Neural progenitor cell (in vitro differentiated cells): ENCODE data around the gene CD164. TPM values are rescaled to one million over a fixed set of nuclear protein-coding genes. Genes with fewer than 3 reads are reported as not detected.

Experiments
- DNase-seq: peaks from one replicate; pipeline ENCODE4 v3.0.0-alpha.2; 2016; ENCODE audit warnings: low spot score
- H2AFZ ChIP-seq: fragments of 200-600 bp; sonication (generic); replicated peaks from 2 replicates; pipeline ENCODE4 v1.6.1; 2016; ENCODE audit warnings: antibody characterized with exemption
- H3F3A ChIP-seq: fragments of 200-600 bp; sonication (generic); 2 replicates; pipeline ENCODE4 v1.6.1; 2016; ENCODE audit warnings: antibody characterized with exemption, low read depth
- H3K27ac ChIP-seq: fragments of 200-600 bp; sonication (generic); 2 replicates; pipeline ENCODE4 v1.5.1; 2016; ENCODE audit warnings: mild to moderate bottlenecking
- H3K27me3 ChIP-seq: fragments of 200-600 bp; sonication (generic); 2 replicates; pipeline ENCODE4 v1.6.1; 2016; ENCODE audit warnings: mild to moderate bottlenecking, moderate library complexity
- H3K36me3 ChIP-seq: fragments of 200-600 bp; sonication (generic); 2 replicates; pipeline ENCODE4 v1.5.1; 2016
- H3K4me1 ChIP-seq: fragments of 200-600 bp; sonication (generic); 2 replicates; pipeline ENCODE4 v1.6.1; 2016; ENCODE audit warnings: mixed run types
- H3K4me2 ChIP-seq: fragments of 200-600 bp; sonication (generic); 2 replicates; pipeline ENCODE4 v1.6.1; 2016
- H3K4me3 ChIP-seq: fragments of 200-600 bp; sonication (generic); 2 replicates; pipeline ENCODE4 v1.5.1; 2016
- H3K79me2 ChIP-seq: fragments of 200-600 bp; sonication (generic); 2 replicates; pipeline ENCODE4 v1.6.1; 2016; ENCODE audit warnings: low read depth
- H3K9ac ChIP-seq: fragments of 200-600 bp; sonication (generic); 2 replicates; pipeline ENCODE4 v1.6.1; 2016
- H3K9me3 ChIP-seq: fragments of 200-600 bp; sonication (generic); 2 replicates; pipeline ENCODE4 v1.5.1; 2016; ENCODE audit warnings: low read depth
- H4K20me1 ChIP-seq: fragments of 200-600 bp; sonication (generic); 2 replicates; pipeline ENCODE4 v1.6.1; 2016; ENCODE audit warnings: low read depth
- H3K27ac Mint-ChIP-seq: 3 replicates; pipeline ENCODE4 v1.8.0; 2021; ENCODE audit warnings: mixed read lengths
- H3K27me3 Mint-ChIP-seq: 2 replicates; pipeline ENCODE4 v1.8.0; 2022; ENCODE audit warnings: low read depth, mild to moderate bottlenecking, inconsistent platforms, moderate library complexity, mixed read lengths; ENCODE audit not compliant: insufficient read depth
- H3K36me3 Mint-ChIP-seq: 3 replicates; pipeline ENCODE4 v1.8.0; 2021; ENCODE audit warnings: mixed read lengths
- H3K4me1 Mint-ChIP-seq: 3 replicates; pipeline ENCODE4 v1.8.0; 2021; ENCODE audit warnings: mixed read lengths
- H3K4me3 Mint-ChIP-seq: 3 replicates; pipeline ENCODE4 v1.8.0; 2021; ENCODE audit warnings: mild to moderate bottlenecking, moderate library complexity, mixed read lengths
- H3K9me3 Mint-ChIP-seq: 3 replicates; pipeline ENCODE4 v1.8.0; 2020; ENCODE audit warnings: mixed read lengths
- CTCF ChIP-seq: fragments of 200-600 bp; sonication (generic); IDR thresholded peaks from 2 replicates; pipeline ENCODE4 v1.5.1; 2017; ENCODE audit warnings: antibody characterized with exemption, mild to moderate bottlenecking
- EZH2 ChIP-seq: fragments of 200-600 bp; sonication (generic); IDR thresholded peaks from 2 replicates; pipeline ENCODE4 v1.6.1; 2017; ENCODE audit warnings: antibody characterized with exemption, mild to moderate bottlenecking, moderate library complexity
- EZH2phosphoT487 ChIP-seq: fragments of 200-600 bp; sonication (generic); IDR thresholded peaks from 2 replicates; pipeline ENCODE4 v1.6.1; 2017; ENCODE audit warnings: antibody characterized with exemption
- total RNA-seq: library from RNA; depleted of rRNA; stranded (reverse); fragments of >200 nt; gene quantifications from 2 replicates; pipeline ENCODE4 v1.2.3, GENCODE V29; 2015; ENCODE audit warnings: low replicate concordance

CD164 gene
- total RNA-seq, 1 donor from 2014 or later = 197 TPM

GRCh38 chr6:109360791-109361190 lies 21.5 kb downstream of the CD164 start:
- Histone ChIP-seq H3K27ac (no peak overlapping the region), H3F3A (no peaks in the 10 kb centered on the region), H3K9me3 (peaks cover 13% of the 10 kb centered on the region), H3K4me1 (no peaks in the 10 kb centered on the region), H3K9ac (no peak overlapping the region), H4K20me1 (no peaks in the 10 kb centered on the region), H3K79me2 (peaks cover 7% of the 10 kb centered on the region), H3K4me2 (no peak overlapping the region), H3K4me3 (no peak overlapping the region), H3K36me3 (peaks cover 17% of the 10 kb centered on the region), H2AFZ (no peak overlapping the region), H3K27me3 (no peaks in the 10 kb centered on the region)
- Mint-ChIP-seq H3K27me3 (no peaks in the 10 kb centered on the region), H3K36me3 (peaks cover 72% of the 10 kb centered on the region), H3K9me3 (peaks cover 24% of the 10 kb centered on the region), H3K4me1 (no peaks in the 10 kb centered on the region), H3K4me3 (no peak overlapping the region), H3K27ac (no peak overlapping the region)
- no peak for DNase-seq
- TF ChIP-seq EZH2phosphoT487 = no peak
- TF ChIP-seq CTCF = no peak
- TF ChIP-seq EZH2 = no peak

GRCh38 chr6:109360281-109360680 lies 22.0 kb downstream of the CD164 start:
- Mint-ChIP-seq H3K27me3 (no peaks in the 10 kb centered on the region), H3K36me3 (peaks cover 76% of the 10 kb centered on the region), H3K9me3 (peaks cover 24% of the 10 kb centered on the region), H3K4me3 (no peak overlapping the region), H3K27ac (no peak overlapping the region), H3K4me1 (no peaks in the 10 kb centered on the region)
- Histone ChIP-seq H3K4me3 (no peak overlapping the region), H3K9ac (no peak overlapping the region), H3K36me3 (peaks cover 17% of the 10 kb centered on the region), H3K9me3 (peaks cover 13% of the 10 kb centered on the region), H3K27ac (no peak overlapping the region), H3K79me2 (peaks cover 3% of the 10 kb centered on the region), H3K4me2 (no peak overlapping the region), H3K4me1 (no peaks in the 10 kb centered on the region), H3F3A (no peaks in the 10 kb centered on the region), H2AFZ (no peak overlapping the region), H3K27me3 (no peaks in the 10 kb centered on the region), H4K20me1 (no peaks in the 10 kb centered on the region)
- TF ChIP-seq EZH2 (no peak), CTCF (no peak), EZH2phosphoT487 (no peak)
- no peak for DNase-seq

- Mint-ChIP-seq H3K27me3 (no peaks in the 10 kb centered on the region), H3K4me1 (no peaks in the 10 kb centered on the region), H3K27ac (no peak overlapping the region), H3K9me3 (peaks cover 21% of the 10 kb centered on the region), H3K4me3 (no peak overlapping the region), H3K36me3 (peaks cover 68% of the 10 kb centered on the region)
- no peak for DNase-seq
- Histone ChIP-seq H2AFZ (no peak overlapping the region), H3K27me3 (no peaks in the 10 kb centered on the region), H3K27ac (no peak overlapping the region), H3K4me2 (no peak overlapping the region), H3K79me2 (no peaks in the 10 kb centered on the region), H3K4me3 (no peak overlapping the region), H4K20me1 (no peaks in the 10 kb centered on the region), H3K9me3 (peaks cover 13% of the 10 kb centered on the region), H3K9ac (no peak overlapping the region), H3F3A (no peaks in the 10 kb centered on the region), H3K4me1 (no peaks in the 10 kb centered on the region), H3K36me3 (peaks cover 17% of the 10 kb centered on the region)
- TF ChIP-seq CTCF (no peak), EZH2 (no peak), EZH2phosphoT487 (no peak)
Observed at GRCh38 chr6:109359248-109359647, 23.0 kb downstream of the CD164 start.
